ENCODE results near the gene PDZD7. TPM values are rescaled to one million over a fixed set of nuclear protein-coding genes. Genes with fewer than 3 reads are reported as not detected.

The PDZD7 gene
- polyA plus RNA-seq, 1 of the 3 experiments (the other 2 are of a cell fraction) = 1.9 TPM

- TF ChIP-seq ZBTB33 (IDR thresholded peaks at IDR 0.05; ENCODE audit: borderline replicate concordance, low read depth) (peak; percentile 97), JUND (IDR thresholded peaks at IDR 0.05) (no peak; the same call in 1 of the 2 replicates), SMC3 (IDR thresholded peaks at IDR 0.05; ENCODE audit: low read depth, low read length) (0 out of 2 replicates have a peak, but pooled peaks have one; percentile 3), CTCF (IDR thresholded peaks at IDR 0.05) (no peak), USF2 (IDR thresholded peaks at IDR 0.05; ENCODE audit: borderline replicate concordance, low read depth, low read length) (no peak)
Measured at GRCh38 chr10:101042667-101043362, 11.9 kb upstream of the PDZD7 start (continued).

GRCh38 chr10:101042118-101042517 is 11.2 kb upstream of the PDZD7 start:
- peak overlapping the region; percentile 53 to 68 for H3K4me3 ChIP-seq (ENCODE audit: low read depth in 2 of 2, low read length in 1 of 2)
- H3K9me3 ChIP-seq = no peaks in the 10 kb centered on the region
- peaks cover 7% of the 10 kb centered on the region for H3K79me2 ChIP-seq (ENCODE audit: insufficient read depth)
- peak overlapping the region; percentile 92 for H3K4me2 ChIP-seq
- ChIA-PET POLR2A (interaction anchor here (0.8 to 2.1 kb wide), 9 partner anchors 9 to 100 kb away, joined by 3 to 16 read pairs (median 6); partner anchors contain the start of genes PDZD7 and SFXN3), CTCF (interaction anchor here (0.8 to 9.5 kb wide), 20 partner anchors 7 to 100 kb away, joined by 3 to 98 read pairs (median 7); partner anchors contain the start of genes KAZALD1, PDZD7 and SFXN3)
- H2AFZ ChIP-seq (ENCODE audit: low read depth) = no peak overlapping the region
- H3K36me3 ChIP-seq (replicated peaks in 1 of 2; ENCODE audit: control insufficient read depth in 1 of 2, insufficient read depth in 2 of 2, low read length in 1 of 2) = peaks cover 17 to 27% of the 10 kb centered on the region in 2 experiments
- H3K4me1 ChIP-seq (ENCODE audit: control insufficient read depth in 1 of 2, insufficient read depth in 2 of 2, low read depth in 1 of 2, low read length in 1 of 2) = peaks cover 10 to 18% of the 10 kb centered on the region in 2 experiments
- peaks cover 45% of the 10 kb centered on the region for H3F3A ChIP-seq (replicated peaks; ENCODE audit: insufficient read depth)
- H4K20me1 ChIP-seq (ENCODE audit: insufficient read depth) = no peaks in the 10 kb centered on the region
- peak overlapping the region; percentile 87 for H3K9ac ChIP-seq
- WGBS (ENCODE audit: low lambda C conversion rate) = 71% methylated on average over 3 of the region's 4 CpGs
- no peak for DNase-seq
- H3K9me2 ChIP-seq = no peaks in the 10 kb centered on the region
- H3K27me3 ChIP-seq (ENCODE audit: insufficient read depth) = no peaks in the 10 kb centered on the region
- peak overlapping the region; percentile 91 to 97 for H3K27ac ChIP-seq (ENCODE audit: low read depth in 2 of 2, low read length in 1 of 2)
- TF ChIP-seq NFIC (IDR thresholded peaks at IDR 0.05; ENCODE audit: borderline replicate concordance) (no peak), REST (IDR thresholded peaks at IDR 0.05; ENCODE audit: low read depth, low read length) (no peak), GABPA (IDR thresholded peaks at IDR 0.05; ENCODE audit: low read depth) (no peak), EZH2phosphoT487 (IDR thresholded peaks at IDR 0.05; ENCODE audit: borderline replicate concordance, low read depth) (no peak), SMC3 (IDR thresholded peaks at IDR 0.05; ENCODE audit: low read depth, low read length) (no peak), CTCF (IDR thresholded peaks at IDR 0.05) (no peak), ZBTB33 (IDR thresholded peaks at IDR 0.05; ENCODE audit: borderline replicate concordance, low read depth) (no peak), MAX (IDR thresholded peaks at IDR 0.05; ENCODE audit: low read depth) (no peak), TCF12 (IDR thresholded peaks at IDR 0.05) (no peak), MEF2A (IDR thresholded peaks at IDR 0.05; ENCODE audit: borderline replicate concordance, low read depth) (no peak), RXRA (IDR thresholded peaks at IDR 0.05; ENCODE audit: borderline replicate concordance, low read depth) (no peak)
